Measurements from ENCODE around the gene PITPNC1. TPM values are rescaled to one million over a fixed set of nuclear protein-coding genes. Genes with fewer than 3 reads are reported as not detected.

Gene PITPNC1
- total RNA-seq, 1 experiment from 2014 or later: 4.2 TPM

DNA sequence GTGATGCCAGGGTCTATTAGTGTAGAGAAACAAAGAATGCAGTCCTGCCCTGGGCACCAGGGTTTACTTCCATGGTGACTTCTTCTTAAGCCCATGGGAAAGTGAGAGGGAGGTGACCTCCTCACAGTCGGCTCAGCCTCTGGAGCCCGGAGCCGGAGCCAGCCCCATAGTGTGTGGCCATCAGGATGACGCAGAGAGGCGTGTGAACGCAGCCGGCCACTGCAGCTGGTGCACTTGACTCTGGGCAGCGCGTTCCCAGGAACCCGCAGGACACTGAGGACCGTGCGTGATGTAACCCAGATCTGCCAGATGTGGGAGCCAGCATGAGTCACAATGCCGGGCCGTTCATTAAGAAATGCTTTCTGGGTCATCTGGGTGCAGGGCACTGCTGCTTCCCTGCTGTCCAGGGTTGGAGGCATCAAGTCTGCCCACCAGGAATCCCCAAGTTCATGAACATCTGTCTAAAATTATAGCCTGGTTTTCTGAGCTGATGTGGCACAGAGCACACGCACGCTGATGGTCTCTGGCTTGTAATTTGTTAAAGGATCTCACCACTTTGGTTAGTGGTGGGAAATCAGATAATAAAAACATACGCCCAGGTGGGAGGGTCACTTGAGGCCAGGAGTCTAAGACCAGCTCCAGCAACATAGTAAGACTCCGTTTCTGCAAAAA lies 114.1 kb downstream of the PITPNC1 start:
- CTCF ChIA-PET: no interaction called here

DNA sequence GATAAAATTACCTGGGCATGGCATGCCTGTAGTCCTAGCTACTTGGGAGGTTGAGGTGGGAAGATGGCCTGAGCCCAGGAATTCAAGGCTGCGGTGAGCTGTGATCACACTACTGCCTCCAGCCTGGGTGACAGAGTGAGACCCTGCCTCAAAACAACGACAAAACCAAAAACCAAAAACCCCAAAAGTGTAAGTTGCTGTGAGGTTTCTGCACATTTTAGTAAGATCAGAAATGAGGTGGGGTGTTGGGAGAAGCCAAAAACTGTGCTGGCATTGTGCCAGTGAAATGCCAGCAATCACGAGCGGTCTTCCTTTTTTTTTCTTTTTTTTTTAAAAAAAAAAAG lies 114.6 kb downstream of the PITPNC1 start:
- H3K27ac Mint-ChIP-seq (ENCODE audit: unreplicated experiment): no peak overlapping the region
- TF ChIP-seq, protein P1, sequence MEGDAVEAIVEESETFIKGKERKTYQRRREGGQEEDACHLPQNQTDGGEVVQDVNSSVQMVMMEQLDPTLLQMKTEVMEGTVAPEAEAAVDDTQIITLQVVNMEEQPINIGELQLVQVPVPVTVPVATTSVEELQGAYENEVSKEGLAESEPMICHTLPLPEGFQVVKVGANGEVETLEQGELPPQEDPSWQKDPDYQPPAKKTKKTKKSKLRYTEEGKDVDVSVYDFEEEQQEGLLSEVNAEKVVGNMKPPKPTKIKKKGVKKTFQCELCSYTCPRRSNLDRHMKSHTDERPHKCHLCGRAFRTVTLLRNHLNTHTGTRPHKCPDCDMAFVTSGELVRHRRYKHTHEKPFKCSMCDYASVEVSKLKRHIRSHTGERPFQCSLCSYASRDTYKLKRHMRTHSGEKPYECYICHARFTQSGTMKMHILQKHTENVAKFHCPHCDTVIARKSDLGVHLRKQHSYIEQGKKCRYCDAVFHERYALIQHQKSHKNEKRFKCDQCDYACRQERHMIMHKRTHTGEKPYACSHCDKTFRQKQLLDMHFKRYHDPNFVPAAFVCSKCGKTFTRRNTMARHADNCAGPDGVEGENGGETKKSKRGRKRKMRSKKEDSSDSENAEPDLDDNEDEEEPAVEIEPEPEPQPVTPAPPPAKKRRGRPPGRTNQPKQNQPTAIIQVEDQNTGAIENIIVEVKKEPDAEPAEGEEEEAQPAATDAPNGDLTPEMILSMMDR (IDR thresholded peaks at IDR 0.05; ENCODE audit: insufficient read depth in 1 of 2, low read depth in 1 of 2, low read length in 1 of 2, severe bottlenecking in 1 of 2, unreplicated experiment in 1 of 2): no peak
- no TSS peak for BruUV-seq (replicated peaks)
- Histone ChIP-seq H3K36me3 (ENCODE audit: control insufficient read depth, insufficient read depth, low read length) (no peaks in the 10 kb centered on the region), H3K4me1 (no peaks in the 10 kb centered on the region), H3K4me3 (ENCODE audit: low read depth, low read length) (no peak overlapping the region), H3K9me3 (no peaks in the 10 kb centered on the region), H3K27me3 (replicated peaks; ENCODE audit: control insufficient read depth, insufficient read depth, low read length) (no peaks in the 10 kb centered on the region)
- ChIA-PET CTCF (no interaction called here), POLR2A (no interaction called here)
- no peak for DNase-seq
- no peak overlapping the region for H3K4me3 Mint-ChIP-seq (ENCODE audit: unreplicated experiment)
- intact Hi-C loops (cut with micrococcal nuclease; ENCODE audit: unreplicated experiment): no loop called here
- no peaks in the 10 kb centered on the region for H3K4me1 Mint-ChIP-seq (ENCODE audit: low read depth, unreplicated experiment)
- no peaks in the 10 kb centered on the region for H3K27me3 Mint-ChIP-seq (ENCODE audit: insufficient read depth, unreplicated experiment)
- no peaks in the 10 kb centered on the region for H3K9me3 Mint-ChIP-seq (ENCODE audit: unreplicated experiment)
- H3K36me3 Mint-ChIP-seq (ENCODE audit: insufficient read depth, unreplicated experiment): no peaks in the 10 kb centered on the region

More for the DNA sequence above, 114.1 kb downstream of the PITPNC1 start:
- Histone ChIP-seq H3K4me1 (no peaks in the 10 kb centered on the region), H3K4me3 (ENCODE audit: low read depth, low read length) (no peak overlapping the region), H3K9me3 (no peaks in the 10 kb centered on the region), H3K36me3 (ENCODE audit: control insufficient read depth, insufficient read depth, low read length) (no peaks in the 10 kb centered on the region), H3K27me3 (replicated peaks; ENCODE audit: control insufficient read depth, insufficient read depth, low read length) (no peaks in the 10 kb centered on the region)
- Mint-ChIP-seq H3K4me1 (ENCODE audit: low read depth, unreplicated experiment) (no peaks in the 10 kb centered on the region), H3K4me3 (ENCODE audit: unreplicated experiment) (no peak overlapping the region), H3K27ac (ENCODE audit: unreplicated experiment) (no peak overlapping the region), H3K9me3 (ENCODE audit: unreplicated experiment) (no peaks in the 10 kb centered on the region), H3K27me3 (ENCODE audit: insufficient read depth, unreplicated experiment) (no peaks in the 10 kb centered on the region), H3K36me3 (ENCODE audit: insufficient read depth, unreplicated experiment) (no peaks in the 10 kb centered on the region)
- no TSS peak for BruUV-seq (replicated peaks)
- intact Hi-C loops (cut with micrococcal nuclease; ENCODE audit: unreplicated experiment): no loop called here
- TF ChIP-seq, protein P1 (IDR thresholded peaks at IDR 0.05; ENCODE audit: insufficient read depth in 1 of 2, low read depth in 1 of 2, low read length in 1 of 2, severe bottlenecking in 1 of 2, unreplicated experiment in 1 of 2): no peak
- no peak for DNase-seq
- POLR2A ChIA-PET: no interaction called here

DNA sequence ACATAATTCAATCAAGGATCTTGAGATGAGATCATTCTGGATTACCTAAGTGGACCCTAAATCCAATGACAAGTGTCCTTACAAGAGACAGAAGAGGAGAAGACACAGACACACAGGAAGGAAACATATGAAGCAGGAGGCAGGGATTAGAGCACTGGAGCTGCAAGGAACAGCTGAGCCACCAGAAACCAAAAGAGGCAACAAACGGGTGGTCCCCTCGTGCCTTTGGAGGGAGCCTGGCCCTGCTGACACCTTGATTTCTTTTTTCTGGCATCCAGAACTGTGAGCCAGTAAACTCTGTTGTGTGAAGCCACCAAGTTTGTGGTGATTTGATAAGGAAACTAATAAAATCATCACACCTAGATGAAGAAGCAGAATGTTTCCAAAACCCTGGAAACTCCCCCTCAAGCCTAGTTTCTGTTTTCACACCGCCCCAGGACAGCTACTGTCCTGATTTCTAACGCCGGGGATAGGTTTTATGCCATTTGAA lies 115.2 kb downstream of the PITPNC1 start:
- Histone ChIP-seq H3K36me3 (ENCODE audit: control insufficient read depth, insufficient read depth, low read length) (no peaks in the 10 kb centered on the region), H3K9me3 (no peaks in the 10 kb centered on the region), H3K4me3 (ENCODE audit: low read depth, low read length) (no peak overlapping the region), H3K27me3 (replicated peaks; ENCODE audit: control insufficient read depth, insufficient read depth, low read length) (no peaks in the 10 kb centered on the region), H3K4me1 (no peaks in the 10 kb centered on the region)
- no peaks in the 10 kb centered on the region for H3K9me3 Mint-ChIP-seq (ENCODE audit: unreplicated experiment)
- intact Hi-C loops (cut with micrococcal nuclease; ENCODE audit: unreplicated experiment): no loop called here
- ChIA-PET CTCF (no interaction called here), POLR2A (no interaction called here)
- DNase-seq: no peak
- no peaks in the 10 kb centered on the region for H3K27me3 Mint-ChIP-seq (ENCODE audit: insufficient read depth, unreplicated experiment)
- TF ChIP-seq, protein P1 (IDR thresholded peaks at IDR 0.05; ENCODE audit: insufficient read depth in 1 of 2, low read depth in 1 of 2, low read length in 1 of 2, severe bottlenecking in 1 of 2, unreplicated experiment in 1 of 2): no peak
- no peaks in the 10 kb centered on the region for H3K4me1 Mint-ChIP-seq (ENCODE audit: low read depth, unreplicated experiment)
- no peak overlapping the region for H3K27ac Mint-ChIP-seq (ENCODE audit: unreplicated experiment)
- no peak overlapping the region for H3K4me3 Mint-ChIP-seq (ENCODE audit: unreplicated experiment)
- no peaks in the 10 kb centered on the region for H3K36me3 Mint-ChIP-seq (ENCODE audit: insufficient read depth, unreplicated experiment)
- no TSS peak for BruUV-seq (replicated peaks)
